Epithelial cell of proximal tubule (primary cell): ENCODE results near the gene ADAMTS12. TPM values are rescaled to one million over a fixed set of nuclear protein-coding genes. Genes with fewer than 3 reads are reported as not detected.

ENCODE experiments used
- DNase-seq: peaks from one replicate; pipeline ENCODE4 v3.0.0-alpha.2; 2011; ENCODE audit warnings: low read depth
- H3K4me3 ChIP-seq: 2 replicates; pipeline ENCODE4 v1.5.1; 2011; ENCODE audit warnings: low read depth, mild to moderate bottlenecking, low read length
- total RNA-seq: library from RNA; depleted of rRNA; stranded (reverse); fragments of >200 nt; gene quantifications from 2 replicates; pipeline ENCODE4 v1.2.3, GENCODE V29; 2015
- TF ChIP-seq, protein P1 (sequence below): conservative IDR thresholded peaks from 2 replicates; pipeline ENCODE4 v1.5.1; 2012; ENCODE audit warnings: low read depth, mild to moderate bottlenecking, low read length

The ADAMTS12 gene
- total RNA-seq, 1 donor from 2014 or later: 2.1 TPM

DNA sequence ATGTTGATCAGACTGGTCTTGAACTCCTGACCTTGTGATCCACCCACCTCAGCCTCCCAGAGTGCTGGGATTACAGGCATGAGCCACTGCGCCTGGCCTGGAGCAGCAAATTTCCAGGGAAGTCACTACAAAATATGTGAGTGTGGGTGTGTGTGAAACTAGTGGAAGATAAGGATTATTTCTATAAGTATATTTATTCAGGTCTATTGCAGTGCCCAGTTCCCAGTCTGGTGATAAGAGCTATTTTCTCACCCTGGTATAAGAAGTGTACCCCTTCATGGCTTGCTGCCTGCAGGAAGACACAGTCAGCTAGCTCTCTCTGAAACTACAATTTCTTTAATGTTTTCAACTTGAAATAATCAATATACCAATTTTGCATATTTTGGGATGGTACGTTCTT lies 414.0 kb downstream of the ADAMTS12 start:
- no peak for DNase-seq
- TF ChIP-seq, protein P1, sequence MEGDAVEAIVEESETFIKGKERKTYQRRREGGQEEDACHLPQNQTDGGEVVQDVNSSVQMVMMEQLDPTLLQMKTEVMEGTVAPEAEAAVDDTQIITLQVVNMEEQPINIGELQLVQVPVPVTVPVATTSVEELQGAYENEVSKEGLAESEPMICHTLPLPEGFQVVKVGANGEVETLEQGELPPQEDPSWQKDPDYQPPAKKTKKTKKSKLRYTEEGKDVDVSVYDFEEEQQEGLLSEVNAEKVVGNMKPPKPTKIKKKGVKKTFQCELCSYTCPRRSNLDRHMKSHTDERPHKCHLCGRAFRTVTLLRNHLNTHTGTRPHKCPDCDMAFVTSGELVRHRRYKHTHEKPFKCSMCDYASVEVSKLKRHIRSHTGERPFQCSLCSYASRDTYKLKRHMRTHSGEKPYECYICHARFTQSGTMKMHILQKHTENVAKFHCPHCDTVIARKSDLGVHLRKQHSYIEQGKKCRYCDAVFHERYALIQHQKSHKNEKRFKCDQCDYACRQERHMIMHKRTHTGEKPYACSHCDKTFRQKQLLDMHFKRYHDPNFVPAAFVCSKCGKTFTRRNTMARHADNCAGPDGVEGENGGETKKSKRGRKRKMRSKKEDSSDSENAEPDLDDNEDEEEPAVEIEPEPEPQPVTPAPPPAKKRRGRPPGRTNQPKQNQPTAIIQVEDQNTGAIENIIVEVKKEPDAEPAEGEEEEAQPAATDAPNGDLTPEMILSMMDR: no peak
- no peak overlapping the region for H3K4me3 ChIP-seq

DNA sequence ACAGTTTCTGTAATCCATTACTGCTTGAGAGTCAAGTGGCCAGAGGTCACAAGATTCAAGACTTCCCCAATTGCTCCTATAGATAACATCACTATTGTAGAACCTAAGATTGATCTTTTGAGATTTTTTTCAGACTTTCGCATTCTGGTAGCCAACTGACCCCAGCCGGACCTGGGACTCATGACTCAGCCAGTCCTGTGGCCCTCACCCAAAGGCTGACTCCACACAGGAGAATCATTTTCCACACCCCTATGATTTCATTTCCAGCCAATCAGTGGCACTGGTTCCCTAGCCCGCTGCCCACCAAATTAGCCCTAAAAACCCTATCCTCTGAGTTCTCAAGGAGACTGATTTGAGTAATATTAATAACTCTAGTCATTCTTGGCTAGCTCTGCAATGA lies 414.8 kb downstream of the ADAMTS12 start:
- no peak overlapping the region for H3K4me3 ChIP-seq
- TF ChIP-seq, protein P1: no peak
- DNase-seq: no peak

DNA sequence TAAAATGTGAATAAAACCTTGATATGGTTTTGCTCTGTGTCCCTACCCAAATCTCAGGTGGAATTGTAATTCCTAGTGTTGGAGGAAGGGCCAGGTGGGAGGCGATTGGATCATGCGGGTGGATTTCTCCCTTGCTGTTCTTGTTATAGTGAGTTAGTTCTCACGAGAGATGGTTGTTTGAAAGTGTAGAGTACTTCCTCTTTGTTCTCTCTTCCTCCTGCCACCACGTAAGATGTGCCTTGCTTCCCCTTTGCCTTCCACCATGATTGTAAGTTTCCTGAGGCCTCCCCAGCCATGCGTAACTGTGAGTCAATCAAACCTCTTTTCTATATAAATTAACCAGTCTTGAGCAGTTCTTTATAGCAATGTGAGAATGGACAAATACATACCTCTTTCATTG lies 416.1 kb downstream of the ADAMTS12 start:
- no peak overlapping the region for H3K4me3 ChIP-seq
- DNase-seq: no peak
- TF ChIP-seq, protein P1: no peak

DNA sequence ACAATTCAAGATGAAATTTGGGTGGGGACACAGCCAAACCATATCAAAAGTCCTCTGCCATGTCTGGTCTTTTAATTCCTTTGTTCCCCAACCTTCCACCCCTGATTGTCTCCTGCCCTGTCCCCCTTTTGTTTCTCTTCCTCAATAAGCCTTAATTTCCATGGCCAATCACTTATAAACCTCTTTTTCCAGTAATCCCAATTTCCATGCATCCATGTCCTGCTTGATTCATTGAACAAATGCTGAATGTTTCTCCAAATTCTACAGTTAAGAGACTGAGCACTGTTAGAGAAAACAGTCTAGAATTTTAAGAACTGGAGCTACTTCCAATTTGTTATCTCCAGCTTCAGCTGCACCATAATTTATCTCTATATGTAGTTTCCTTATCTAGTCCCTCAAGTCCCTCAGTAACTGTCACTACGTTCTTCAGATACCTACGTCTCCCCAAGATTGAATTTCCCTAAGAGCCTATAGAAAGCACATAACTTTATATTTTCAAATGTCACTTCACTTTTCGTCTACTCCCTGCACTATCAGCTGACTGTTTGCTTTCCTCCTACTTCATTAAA lies 416.8 kb downstream of the ADAMTS12 start:
- TF ChIP-seq, protein P1: no peak
- no peak overlapping the region for H3K4me3 ChIP-seq
- no peak for DNase-seq

DNA sequence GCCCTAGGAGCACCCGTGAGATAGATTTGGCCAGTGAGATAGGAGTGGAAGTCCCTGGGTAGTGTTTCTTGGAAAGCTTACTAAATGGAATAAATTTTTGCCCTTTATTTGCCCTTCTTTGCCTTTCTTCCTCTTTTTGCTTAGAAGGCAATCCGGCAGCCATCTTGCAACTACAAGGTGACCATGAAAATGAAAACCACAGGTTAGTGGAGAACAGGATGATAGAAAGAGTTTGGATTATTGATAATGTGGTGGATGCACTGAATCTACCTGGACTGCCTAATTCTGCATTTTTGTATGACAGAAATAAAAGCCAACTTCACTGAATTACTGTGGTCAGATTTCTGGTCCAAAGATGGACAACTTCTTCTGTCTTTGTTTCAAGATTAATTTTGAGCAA lies 417.8 kb downstream of the ADAMTS12 start:
- no peak overlapping the region for H3K4me3 ChIP-seq
- no peak for DNase-seq
- TF ChIP-seq, protein P1: no peak

Other genes starting within 250 kb of the ADAMTS12 start
- gene RXFP3, start 44.4 kb upstream of the ADAMTS12 start, total RNA-seq: not detected in 2 replicates
- gene SLC45A2, start 92.7 kb upstream of the ADAMTS12 start, total RNA-seq: not detected in 2 replicates
- gene AMACR, start 116.1 kb upstream of the ADAMTS12 start, total RNA-seq: 5.4 and 6.4 TPM in 2 replicates
- gene C1QTNF3, start 151.2 kb upstream of the ADAMTS12 start, total RNA-seq: 0.36 and 2.8 TPM in 2 replicates